Sigmoid colon (tissue), 3 donors: ENCODE measurements around the gene OR6Y1.

Experiments
- CTCF ChIP-seq, 4 experiments: fragments of 450-650 bp in 3 of 4; fragments of 200-600 bp in 1 of 4; IDR thresholded peaks; one replicate each; pipeline ENCODE4 v1.5.1; 2016 to 2019; ENCODE audit warnings: antibody characterized with exemption in 4 of 4, mild to moderate bottlenecking in 3 of 4, moderate library complexity in 2 of 4
- POLR2A ChIP-seq, 2 donors: fragments of 450-650 bp; IDR thresholded peaks; one replicate each; pipeline ENCODE4 v1.6.1; 2016; ENCODE audit warnings: antibody characterized with exemption in 2 of 2, mild to moderate bottlenecking in 2 of 2, moderate library complexity in 2 of 2

- TF ChIP-seq CTCF (IDR thresholded peaks at IDR 0.05), result no peak
- no peak for TF ChIP-seq POLR2A (IDR thresholded peaks at IDR 0.05)
These were observed 32.7 kb upstream of the OR6Y1 start for GRCh38 chr1:158586942-158587341.
